Measurements from ENCODE around the gene TAOK2.

The TAOK2 gene

DNA sequence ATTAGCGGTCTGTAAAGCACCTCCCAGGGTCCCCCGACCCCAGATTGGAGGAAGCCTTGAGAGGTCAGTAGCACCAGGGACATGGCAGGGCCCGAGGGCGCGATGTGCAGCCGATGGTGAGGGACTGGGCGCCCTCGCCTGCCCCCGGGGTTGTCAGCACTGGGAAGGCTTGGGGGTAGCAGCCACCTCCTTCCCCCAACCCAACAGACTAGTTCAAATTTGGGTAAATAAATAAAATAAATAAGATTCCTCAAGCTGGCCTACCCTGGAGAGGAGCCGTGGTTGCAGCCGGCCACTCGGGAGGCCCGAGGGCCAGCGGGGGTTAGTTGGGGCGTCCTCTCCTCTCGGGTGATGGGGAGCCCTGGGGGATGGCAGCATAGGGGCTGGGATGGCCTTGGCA lies 50.8 kb downstream of the TAOK2 start:
- H3K27ac ChIP-seq = no peak overlapping the region
- TF ChIP-seq, protein P1, sequence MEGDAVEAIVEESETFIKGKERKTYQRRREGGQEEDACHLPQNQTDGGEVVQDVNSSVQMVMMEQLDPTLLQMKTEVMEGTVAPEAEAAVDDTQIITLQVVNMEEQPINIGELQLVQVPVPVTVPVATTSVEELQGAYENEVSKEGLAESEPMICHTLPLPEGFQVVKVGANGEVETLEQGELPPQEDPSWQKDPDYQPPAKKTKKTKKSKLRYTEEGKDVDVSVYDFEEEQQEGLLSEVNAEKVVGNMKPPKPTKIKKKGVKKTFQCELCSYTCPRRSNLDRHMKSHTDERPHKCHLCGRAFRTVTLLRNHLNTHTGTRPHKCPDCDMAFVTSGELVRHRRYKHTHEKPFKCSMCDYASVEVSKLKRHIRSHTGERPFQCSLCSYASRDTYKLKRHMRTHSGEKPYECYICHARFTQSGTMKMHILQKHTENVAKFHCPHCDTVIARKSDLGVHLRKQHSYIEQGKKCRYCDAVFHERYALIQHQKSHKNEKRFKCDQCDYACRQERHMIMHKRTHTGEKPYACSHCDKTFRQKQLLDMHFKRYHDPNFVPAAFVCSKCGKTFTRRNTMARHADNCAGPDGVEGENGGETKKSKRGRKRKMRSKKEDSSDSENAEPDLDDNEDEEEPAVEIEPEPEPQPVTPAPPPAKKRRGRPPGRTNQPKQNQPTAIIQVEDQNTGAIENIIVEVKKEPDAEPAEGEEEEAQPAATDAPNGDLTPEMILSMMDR (IDR thresholded peaks at IDR 0.05) = no peak
- H3K9ac ChIP-seq = no peak overlapping the region
- no peaks in the 10 kb centered on the region for H3K36me3 ChIP-seq (ENCODE audit: control insufficient read depth, insufficient read depth, low read length)
- H3K9me3 ChIP-seq (ENCODE audit: control insufficient read depth, low read length) = no peaks in the 10 kb centered on the region
- no peak overlapping the region for H3K4me2 ChIP-seq (ENCODE audit: low read length)
- H3K4me1 ChIP-seq = peaks cover 4% of the 10 kb centered on the region
- no peak overlapping the region for H3K4me3 ChIP-seq (ENCODE audit: low read depth, low read length)
- H3K79me2 ChIP-seq = no peaks in the 10 kb centered on the region
- no peaks in the 10 kb centered on the region for H3K27me3 ChIP-seq (ENCODE audit: control insufficient read depth, insufficient read depth, low read length)
- H2AFZ ChIP-seq = no peak overlapping the region

DNA sequence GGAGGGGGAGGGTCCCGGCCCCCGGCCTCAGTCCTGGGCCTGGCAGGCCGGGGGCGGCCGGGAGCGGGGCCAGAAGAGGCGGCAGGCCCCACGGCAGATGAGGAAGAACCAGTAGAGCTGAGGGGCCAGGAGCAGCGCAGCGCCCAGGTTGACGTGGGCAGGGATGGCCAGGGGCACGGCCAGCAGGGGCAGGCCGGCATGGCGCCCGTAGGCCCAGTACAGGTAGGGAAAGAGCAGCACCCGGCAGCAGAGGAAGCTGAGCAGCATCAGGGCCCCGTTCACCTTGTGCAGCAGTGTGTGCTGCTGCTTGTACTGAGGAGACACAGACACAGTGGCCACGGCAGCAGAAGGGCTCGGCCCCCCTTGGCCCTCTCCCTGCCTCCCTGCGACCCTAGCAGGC lies 51.5 kb downstream of the TAOK2 start:
- TF ChIP-seq, protein P1 (IDR thresholded peaks at IDR 0.05) = no peak
- Histone ChIP-seq H3K4me1 (peaks cover 4% of the 10 kb centered on the region), H3K36me3 (ENCODE audit: control insufficient read depth, insufficient read depth, low read length) (no peaks in the 10 kb centered on the region), H2AFZ (no peak overlapping the region), H3K4me2 (ENCODE audit: low read length) (no peak overlapping the region), H3K27ac (no peak overlapping the region), H3K9me3 (ENCODE audit: control insufficient read depth, low read length) (no peaks in the 10 kb centered on the region), H3K9ac (no peak overlapping the region), H3K4me3 (ENCODE audit: low read depth, low read length) (no peak overlapping the region), H3K79me2 (no peaks in the 10 kb centered on the region), H3K27me3 (ENCODE audit: control insufficient read depth, insufficient read depth, low read length) (no peaks in the 10 kb centered on the region)

DNA sequence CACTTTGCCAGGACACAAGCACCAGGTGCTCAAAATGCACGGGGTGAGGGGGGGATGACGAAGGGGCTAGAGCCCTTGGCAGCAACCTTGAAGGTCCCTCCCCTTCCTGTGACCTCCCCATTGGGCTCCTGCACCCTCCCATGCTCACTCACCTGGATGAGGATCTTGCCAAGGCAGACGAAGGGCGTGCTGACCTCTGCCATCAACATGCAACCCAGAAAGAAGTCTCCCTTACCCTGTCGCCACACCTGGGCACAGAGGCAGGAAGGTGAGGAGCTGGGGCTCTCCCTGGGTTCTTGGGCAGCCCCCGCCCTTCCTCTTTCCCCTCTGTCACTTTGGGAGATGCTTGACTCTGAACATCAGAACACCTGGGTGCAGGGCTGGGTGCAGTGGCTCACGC lies 51.9 kb downstream of the TAOK2 start:
- Histone ChIP-seq H3K4me2 (ENCODE audit: low read length) (no peak overlapping the region), H3K27me3 (ENCODE audit: control insufficient read depth, insufficient read depth, low read length) (no peaks in the 10 kb centered on the region), H3K4me1 (peaks cover 4% of the 10 kb centered on the region), H3K27ac (no peak overlapping the region), H3K9ac (no peak overlapping the region), H2AFZ (no peak overlapping the region), H3K79me2 (no peaks in the 10 kb centered on the region), H3K9me3 (ENCODE audit: control insufficient read depth, low read length) (no peaks in the 10 kb centered on the region), H3K36me3 (ENCODE audit: control insufficient read depth, insufficient read depth, low read length) (no peaks in the 10 kb centered on the region), H3K4me3 (ENCODE audit: low read depth, low read length) (no peak overlapping the region)
- TF ChIP-seq, protein P1 (IDR thresholded peaks at IDR 0.05) = no peak

DNA sequence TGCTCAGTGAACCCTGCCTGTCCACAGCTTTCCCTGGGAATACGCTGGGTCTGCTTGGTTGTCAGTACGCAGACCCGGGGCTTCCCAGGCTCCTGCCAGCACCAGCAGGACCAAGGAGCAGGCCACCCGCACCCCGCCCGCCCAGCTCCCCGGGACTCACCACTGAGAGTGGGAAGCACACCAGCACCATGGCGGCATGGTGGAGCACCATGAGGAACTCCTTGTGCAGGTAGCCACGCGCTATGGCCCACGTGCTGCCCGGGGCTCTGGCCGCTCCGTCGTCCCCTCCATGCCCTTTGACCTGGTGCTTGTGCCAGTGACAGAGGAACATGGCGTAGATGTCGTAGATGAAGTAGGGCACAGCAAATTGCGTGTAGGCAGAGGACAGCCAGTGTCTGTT lies 52.8 kb downstream of the TAOK2 start:
- Histone ChIP-seq H3K4me3 (ENCODE audit: low read depth, low read length) (no peak overlapping the region), H3K27me3 (ENCODE audit: control insufficient read depth, insufficient read depth, low read length) (no peaks in the 10 kb centered on the region), H3K79me2 (no peaks in the 10 kb centered on the region), H3K4me1 (peaks cover 6% of the 10 kb centered on the region), H3K36me3 (ENCODE audit: control insufficient read depth, insufficient read depth, low read length) (no peaks in the 10 kb centered on the region), H3K4me2 (ENCODE audit: low read length) (no peak overlapping the region), H2AFZ (no peak overlapping the region), H3K9ac (no peak overlapping the region), H3K27ac (no peak overlapping the region), H3K9me3 (ENCODE audit: control insufficient read depth, low read length) (no peaks in the 10 kb centered on the region)
- TF ChIP-seq, protein P1 (IDR thresholded peaks at IDR 0.05) = no peak

DNA sequence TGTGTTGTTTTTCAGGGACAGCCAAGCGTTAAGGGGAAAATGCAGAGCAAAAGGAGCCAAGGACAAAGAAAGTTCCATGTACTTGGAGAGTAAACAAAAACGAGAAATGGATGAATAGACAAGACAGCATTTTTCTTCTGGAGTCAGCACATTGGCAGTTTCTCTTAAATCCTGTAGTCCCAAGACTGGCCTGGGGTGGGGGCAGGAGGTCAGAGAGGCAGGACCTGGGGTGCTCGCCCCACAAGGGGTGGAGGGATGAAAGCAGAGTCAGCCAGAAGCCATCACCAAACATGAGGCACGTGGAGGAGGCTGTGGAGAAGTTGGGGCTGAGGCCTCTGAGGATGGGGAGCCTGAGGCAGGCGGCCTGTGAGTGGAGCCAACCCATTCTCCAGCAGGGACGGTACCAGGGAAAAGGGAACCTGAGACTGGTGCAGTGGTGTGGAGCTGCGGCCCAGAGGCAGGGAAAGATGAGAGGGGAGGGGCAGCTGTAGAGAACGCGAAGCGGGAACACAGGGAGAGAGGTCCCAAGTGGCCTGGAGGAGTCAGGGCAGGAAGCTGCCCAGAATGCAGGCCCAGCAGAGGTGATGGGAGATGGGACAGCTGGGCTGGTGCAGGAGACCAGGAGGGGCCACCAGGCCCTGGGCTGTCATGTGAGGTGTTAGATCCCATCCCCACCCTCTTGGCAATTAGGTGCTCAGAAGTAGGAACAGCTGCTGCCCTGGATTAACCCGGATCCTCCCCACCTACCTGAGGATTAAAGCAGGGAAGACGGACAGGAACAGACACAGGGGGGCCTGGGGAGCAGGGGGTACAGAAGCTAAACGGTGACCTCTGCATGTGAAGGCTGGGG lies 54.1 kb downstream of the TAOK2 start:
- Histone ChIP-seq H3K9me3 (ENCODE audit: control insufficient read depth, low read length) (no peaks in the 10 kb centered on the region), H2AFZ (peak overlapping the region; percentile 62), H3K9ac (no peak overlapping the region), H3K4me3 (ENCODE audit: low read depth, low read length) (no peak overlapping the region), H3K27me3 (ENCODE audit: control insufficient read depth, insufficient read depth, low read length) (no peaks in the 10 kb centered on the region), H3K4me2 (ENCODE audit: low read length) (no peak overlapping the region), H3K27ac (peak overlapping the region; percentile 30), H3K36me3 (ENCODE audit: control insufficient read depth, insufficient read depth, low read length) (no peaks in the 10 kb centered on the region), H3K4me1 (peaks cover 15% of the 10 kb centered on the region), H3K79me2 (no peaks in the 10 kb centered on the region)
- TF ChIP-seq, protein P1 (IDR thresholded peaks at IDR 0.05) = no peak
